HG02763 (cell line): ENCODE results near the gene PRKCB.

Experiments used
- ATAC-seq: cut with Tn5 transposase; IDR thresholded peaks from one replicate; pipeline ENCODE4 v1.9.1; 2021; ENCODE audit warnings: mild to moderate bottlenecking, moderate library complexity; ENCODE audit not compliant: unreplicated experiment

Gene PRKCB

DNA sequence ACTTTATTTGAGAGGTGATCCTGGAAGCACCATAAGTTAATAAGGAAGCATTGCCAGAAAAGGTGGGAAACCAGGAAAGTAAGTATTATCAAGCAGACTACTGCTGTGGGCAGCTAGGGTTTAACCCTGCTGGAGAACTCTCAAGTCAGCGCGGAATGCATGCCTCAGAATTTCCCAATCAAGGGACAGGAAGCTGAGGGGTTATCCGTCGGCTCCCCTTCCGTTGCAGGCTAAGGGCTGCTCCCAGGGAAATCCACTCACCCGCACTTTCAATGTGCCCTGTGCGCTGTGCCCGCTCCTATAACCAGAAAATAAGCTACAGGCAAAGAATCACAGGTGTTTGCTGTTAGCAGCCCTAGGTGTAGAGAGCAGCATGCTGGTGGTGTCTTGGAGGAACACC, 281.9 kb downstream of the PRKCB start:
- no peak for ATAC-seq

DNA sequence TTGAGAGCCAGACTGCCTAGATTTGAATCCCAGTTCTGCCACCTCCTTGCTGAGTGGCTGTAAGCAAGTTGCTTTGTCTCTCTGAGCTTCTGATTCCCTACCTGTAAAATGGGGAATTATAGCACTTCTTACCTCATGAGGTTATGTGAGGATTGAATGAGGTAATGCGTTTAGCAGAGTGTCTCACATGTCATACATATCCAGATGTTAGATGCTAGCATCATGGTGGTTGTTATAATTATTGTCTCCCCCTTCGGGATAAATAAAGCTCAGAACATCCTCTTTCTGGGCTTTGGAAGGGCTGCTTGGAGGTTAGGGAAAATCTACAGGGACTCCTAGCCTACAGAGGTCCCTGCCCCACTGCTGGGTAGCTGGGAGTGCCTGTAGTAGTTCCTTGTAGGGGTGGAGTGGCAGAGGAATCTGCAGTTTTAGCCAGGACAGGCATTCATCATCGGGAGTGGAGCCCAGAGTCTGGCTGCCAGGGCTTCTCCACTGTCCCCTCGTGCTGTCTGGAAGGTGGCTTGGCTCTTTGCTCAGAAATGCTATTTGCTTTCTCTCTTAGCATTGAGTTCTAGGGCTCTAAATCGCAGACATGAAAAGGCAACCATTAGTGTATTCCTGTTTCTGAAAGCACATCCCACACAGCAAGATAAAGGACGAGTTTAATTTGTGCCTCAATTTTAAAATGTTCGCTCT, 282.5 kb downstream of the PRKCB start:
- no peak for ATAC-seq

DNA sequence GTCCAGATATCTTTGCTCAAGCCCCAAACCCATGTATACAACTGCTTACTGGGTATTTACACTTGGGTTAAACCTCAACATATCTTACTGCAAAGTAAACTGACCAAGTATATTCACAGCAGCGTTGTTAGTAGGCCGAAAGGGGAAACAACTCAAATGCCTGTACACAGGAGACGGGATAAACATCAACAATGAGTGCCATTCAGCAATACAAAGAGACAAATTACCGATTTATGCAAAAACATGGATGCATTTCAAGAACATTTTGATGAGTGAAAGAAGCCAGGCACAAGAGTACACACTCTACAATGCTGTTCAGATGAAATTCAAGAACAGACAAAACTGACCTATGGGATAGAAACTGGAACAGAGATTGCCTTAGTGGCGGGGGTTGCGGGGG, 284.0 kb downstream of the PRKCB start:
- no peak for ATAC-seq

DNA sequence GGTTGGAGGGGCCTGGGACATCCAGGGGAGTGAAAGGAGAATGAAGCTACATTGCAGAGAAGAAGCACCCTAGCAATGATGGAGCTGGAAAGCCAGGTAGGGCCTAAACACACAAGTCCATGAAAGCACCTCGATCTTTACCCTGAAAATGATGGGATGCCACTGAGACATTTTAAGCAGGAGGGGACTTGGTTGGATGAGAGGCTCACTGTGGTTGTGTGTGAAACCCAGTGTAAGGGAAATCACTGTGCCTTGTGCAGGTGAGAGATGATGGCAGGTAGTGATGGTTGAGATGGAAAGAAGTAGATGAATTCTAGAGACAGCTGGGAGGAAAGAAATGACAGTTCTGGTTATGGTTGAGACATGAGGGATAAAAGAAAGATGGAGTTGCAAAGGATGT, 287.5 kb downstream of the PRKCB start:
- no peak for ATAC-seq

DNA sequence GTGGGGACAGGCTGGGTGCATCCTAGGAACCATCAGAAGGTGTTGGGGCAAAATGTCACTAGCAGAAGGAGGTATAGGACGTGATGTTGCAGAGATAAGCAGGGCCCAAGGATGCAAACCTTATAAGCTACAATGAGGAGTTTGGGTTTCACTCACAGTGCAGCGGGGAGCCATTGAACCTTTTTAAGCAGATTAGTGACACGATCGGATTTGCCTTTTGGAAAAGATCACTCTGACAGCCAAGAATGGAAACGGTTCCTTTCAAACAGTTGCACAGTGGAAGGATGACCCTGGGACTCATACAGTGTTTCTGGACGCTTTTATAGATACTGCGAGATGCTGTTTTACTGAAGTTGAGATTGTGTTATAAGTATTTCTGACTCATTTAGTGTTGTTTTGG, 288.5 kb downstream of the PRKCB start:
- no peak for ATAC-seq

DNA sequence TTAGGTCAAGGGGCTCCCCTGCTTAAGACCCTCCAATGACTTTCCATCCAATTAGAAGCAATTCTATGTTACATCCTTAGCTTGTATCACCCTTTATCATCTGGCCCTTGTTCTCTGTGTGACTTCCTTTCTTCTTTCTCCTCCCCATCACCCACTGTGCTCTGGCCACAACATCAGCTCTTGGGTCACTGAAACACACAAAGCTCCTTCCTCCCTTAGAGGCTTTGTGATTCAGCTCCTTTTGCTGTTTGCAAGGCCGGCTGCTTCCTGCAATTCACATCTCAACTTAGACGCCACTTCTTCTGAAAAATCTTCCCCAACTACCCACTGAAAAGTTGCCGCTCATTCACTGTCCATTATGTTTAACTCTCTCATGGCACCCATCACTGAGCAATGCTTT, 289.4 kb downstream of the PRKCB start:
- ATAC-seq, result no peak

DNA sequence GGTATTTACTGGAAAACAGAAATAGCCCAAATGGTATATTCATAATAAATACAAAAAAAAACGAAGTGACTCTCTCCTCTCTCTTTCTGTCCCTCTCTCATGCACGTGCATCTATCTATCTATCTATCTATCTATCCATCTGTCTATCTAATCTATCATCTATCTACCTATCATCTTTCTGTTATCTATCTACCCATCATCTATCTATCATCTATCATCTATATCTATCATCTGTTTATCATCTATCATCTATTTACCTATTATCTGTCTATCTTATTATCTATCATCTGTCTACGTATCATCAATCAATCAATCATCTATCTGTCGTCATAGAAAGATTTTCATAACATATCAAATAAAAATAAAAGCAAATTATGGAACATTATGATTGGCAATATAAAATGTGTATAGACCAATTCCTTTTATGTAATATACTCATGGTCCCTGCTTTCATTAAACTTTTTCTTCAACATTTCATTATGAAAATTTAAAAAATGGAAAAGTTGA, 293.7 kb downstream of the PRKCB start:
- ATAC-seq, result no peak

DNA sequence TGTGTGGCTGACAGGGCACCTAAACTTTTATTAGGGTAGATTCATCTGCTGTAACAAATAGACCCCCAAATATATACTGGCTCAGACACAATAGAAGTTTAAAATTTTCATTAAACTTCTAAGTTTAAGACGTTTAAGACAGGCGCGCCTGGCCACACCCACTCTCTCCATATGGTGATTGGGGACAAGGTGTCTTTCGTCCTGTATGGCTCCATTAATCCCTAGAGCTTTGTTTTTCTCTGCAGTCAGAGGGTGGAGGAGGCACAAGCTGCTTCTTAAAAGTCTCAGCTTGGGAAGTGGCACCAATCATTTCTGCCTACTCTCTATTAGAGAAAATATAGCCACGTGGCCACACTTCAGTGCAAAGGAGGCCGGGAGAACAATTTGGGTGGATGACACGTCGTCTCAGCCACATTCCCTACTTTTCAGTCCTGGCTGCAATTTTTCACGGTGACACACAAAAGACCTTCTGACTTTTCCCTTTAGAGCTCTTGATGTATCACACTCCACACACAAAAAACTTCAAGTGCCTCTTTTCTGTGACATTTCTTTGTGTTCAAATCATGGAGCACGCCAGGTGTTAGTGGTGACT, 294.8 kb downstream of the PRKCB start:
- ATAC-seq, result no peak

DNA sequence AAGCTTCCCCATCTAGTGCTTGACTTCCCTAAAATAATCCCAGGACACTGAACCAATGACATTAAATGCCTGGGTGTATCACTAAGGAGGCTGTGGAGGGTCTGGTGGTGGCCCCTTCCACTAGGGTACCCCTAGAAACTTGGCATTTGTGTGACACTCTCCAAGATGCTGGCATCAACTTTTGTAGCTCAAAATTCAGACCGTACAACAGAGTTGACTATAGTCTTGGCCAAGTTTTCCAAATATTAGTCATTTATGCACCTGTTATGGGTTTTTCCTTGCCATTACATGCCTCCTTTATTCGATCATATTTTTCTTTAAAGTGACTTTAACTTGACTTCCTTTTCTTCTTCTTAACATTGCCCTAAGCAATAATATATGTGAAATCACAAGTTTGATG, 295.5 kb downstream of the PRKCB start:
- ATAC-seq, result no peak

DNA sequence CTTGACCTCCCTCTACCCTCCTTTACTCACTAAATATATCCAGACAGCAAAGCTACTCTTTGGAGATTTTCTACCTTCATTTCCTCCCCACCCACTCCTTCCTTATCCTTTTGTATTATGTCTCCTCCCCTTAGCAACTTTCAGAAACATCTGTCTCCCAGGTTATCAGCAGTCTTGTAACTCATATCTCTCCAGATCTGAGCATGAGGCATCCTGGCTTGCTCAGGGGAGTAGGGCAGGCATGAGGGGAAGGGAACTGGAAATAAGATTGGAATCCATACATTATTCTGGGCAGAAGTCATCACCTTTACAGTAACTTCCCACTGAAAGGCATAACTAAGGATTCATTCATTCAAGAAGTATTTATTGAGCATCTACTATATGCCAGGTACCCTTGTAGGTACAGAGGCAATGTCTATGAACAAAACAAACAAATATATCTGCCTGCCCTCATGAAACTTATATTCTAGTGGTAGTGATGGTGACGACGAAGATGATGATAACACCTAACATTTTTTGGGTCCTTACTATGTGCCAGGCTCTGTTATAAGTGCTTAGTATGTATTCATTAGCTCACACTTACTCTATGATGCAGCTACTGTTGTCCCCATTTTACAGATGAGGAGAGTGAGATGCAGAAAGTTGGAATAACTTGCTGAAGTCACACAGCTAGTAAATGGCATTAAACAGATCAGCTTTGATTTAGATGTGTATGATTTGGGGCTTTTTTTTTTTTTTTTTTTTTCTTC, 296.4 kb downstream of the PRKCB start:
- ATAC-seq, result no peak

DNA sequence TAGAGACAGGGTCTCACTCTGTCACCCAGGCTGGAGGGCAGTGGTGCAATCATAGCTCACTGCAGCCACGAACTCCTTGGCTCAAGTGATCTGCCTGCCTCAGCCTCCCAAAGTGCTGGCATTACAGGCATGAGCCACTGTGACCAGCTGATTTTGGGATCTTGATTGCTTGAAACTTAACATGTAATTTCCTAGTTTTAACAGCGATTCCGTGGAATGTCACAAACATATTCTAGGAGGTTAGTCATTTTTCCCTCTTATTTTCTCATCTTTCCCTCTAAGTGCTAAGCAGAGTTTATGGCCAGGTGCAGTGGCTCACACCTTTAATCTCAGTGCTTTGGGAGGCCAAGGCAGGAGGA, 297.0 kb downstream of the PRKCB start:
- no peak for ATAC-seq

DNA sequence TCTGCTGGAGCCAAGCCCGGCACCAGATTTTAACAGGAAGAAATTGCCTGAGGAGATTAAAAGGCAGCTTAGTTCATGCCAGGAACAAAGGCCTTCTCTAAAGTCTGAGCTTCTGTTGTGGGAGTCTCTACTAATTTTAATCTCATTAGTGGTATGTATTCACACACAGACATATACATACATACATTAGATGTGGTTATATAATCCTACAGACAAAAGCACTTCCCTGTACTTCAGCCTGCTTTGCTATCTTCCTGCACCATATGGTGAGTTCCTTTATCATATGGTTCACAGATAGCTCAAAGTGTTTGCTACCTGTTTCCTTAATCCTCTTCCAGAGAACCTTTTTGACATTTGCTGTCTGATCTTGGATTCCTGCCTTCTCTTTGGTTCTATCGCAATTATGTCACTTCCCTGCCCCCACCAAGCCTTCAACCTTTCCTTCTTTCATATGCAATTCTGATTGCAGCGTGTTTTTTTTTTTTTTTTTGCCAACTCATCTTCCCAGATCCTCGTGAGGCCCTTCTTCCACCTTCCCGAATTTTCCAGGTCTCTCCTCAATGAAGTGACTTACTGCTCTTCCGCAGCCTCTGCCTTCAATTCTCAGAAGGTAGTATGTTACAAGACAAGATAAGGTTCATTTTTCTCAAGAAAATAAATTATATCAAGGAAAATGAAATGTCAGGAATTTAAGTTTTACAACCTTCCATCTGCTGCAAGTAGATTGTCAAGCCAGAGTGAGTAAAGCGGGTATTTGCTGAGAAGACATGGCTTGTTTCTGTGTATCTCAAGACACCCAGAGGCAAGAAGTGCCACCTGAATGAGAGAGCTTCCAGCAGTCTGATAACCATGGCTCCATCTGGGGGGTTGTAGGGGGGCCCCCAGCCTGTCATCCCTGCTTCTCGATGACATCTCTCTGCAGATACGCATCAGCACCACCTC, 300.1 kb downstream of the PRKCB start:
- ATAC-seq, result no peak

DNA sequence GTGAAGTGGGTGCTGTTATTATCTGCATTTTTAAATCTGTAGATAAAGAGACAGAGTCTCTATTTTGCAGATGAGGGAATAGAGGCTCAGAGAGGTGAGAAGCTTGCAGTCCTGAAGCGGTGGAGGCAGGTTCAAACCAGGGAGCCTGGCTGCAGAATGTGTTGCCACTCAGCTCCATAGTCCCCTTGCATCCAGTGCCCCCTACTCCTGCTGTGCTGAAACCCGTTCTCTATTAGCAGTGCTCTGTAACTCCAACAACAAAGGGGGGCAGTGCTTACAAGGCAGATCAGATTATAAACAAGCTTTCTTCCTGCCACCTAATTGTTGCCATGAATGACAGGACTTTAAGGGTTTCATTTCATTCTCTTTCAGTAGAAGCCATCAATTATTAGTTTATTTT, 302.2 kb downstream of the PRKCB start:
- ATAC-seq, result no peak

DNA sequence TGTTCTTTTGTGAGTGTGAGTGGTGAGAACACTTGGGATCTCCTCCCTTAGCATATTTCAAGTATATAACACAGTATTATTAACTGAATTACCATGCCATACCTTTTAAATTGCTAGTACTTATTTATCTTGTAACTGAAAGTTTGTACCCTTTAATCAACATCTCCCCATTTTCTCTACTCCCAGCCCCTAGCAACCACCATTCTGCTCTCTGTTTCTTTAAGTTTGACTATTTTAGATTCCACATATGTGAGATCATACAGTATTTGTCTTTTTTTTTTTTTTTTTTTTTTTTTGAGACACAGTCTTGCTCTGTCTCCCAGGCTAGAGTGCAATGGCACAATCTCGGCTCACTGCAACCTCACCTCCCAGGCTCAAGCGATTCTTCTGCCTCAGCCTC, 302.8 kb downstream of the PRKCB start:
- ATAC-seq, result no peak

DNA sequence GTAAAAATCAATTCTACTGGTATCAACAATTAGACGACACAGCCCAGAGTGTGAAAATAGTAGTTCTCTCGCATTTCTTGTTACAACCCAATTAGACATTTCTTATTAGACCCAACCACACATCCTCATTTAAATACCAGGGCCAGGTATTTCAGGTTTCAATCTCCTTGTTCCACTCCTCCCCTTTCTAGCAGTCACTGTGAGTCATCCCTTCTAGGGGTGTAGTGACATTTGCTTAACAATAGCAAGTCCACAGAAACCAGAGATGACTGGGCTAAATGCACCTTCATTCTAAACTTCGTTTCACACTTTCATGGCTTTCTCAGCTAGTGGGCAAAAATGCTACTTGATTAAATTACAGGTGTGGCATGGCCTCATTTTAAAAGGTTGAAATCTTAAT, 303.5 kb downstream of the PRKCB start:
- ATAC-seq, result no peak

DNA sequence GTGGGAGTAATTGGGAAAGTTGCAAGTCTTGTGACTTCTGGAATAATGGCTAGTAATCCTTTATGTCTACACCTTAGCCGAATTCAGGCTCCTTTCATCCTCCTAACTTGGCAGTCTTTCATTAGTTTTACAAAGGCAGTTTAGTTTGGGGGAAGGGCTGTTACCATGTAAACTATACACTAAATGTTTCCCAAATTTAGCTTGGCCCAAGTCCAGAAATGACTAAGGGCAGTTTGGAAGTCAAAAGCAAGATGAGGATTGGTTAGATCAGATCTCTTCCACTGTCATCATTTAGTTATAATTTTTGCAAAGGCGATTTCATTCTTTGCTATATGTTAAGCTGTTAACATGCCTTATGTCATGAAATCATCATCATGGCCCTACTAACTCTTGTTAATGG, 304.9 kb downstream of the PRKCB start:
- ATAC-seq, result no peak

DNA sequence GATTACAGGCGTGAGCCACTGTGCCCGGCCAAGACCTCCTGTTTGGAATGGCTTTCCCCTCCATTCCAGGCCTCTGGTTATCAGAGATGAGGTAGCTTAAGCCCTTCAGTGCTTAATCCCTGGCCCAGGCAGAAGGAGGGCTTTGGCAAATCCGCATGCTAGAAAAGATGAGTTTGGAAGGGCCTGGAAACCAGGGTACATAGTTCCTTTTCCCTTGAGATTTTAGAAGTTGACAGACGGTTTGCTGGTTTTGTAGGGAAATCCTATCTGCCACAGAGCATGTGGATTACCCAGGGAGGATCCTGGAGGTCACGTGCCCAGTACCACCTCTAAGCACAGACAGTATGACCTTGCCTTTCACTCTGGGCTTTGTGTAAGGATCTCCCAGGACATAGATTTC, 305.7 kb downstream of the PRKCB start:
- ATAC-seq, result no peak

DNA sequence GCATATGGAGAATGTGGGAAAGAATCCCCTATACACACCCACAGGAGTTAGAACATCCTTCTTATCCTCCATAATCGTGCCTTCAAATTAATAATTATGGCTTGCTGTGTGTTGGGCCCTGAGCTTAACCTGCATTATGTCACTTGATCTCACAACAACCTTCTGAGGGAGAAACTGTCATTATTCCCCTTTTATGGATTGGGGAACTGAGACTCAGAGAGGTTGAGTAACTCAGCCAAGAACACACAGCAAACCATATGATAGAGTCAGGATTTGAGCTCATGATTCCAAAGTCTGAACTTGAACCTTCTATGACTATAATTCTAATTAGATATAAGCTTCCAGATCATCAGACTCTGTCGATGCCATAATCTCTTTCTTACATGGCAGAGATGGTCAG, 306.1 kb downstream of the PRKCB start:
- ATAC-seq, result no peak

DNA sequence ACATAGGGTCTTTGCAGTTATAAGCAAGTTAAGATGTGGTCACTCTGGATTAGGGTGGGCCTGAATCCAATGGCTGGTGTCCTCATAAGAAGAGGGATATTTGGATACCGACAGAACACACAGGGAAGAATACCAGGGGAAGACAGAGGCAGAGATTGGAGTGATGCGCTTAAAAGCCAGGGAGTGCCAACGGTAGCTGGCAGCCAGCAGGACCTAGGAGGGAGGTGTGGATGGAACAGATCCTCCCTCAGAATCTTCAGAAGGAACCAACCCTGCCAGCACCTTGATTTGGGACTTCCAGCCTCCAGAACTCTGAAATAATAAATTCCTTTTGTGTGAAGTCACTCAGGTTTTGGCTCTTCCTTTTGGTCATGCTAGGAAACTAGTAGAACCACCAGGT, 310.1 kb downstream of the PRKCB start:
- ATAC-seq, result no peak

DNA sequence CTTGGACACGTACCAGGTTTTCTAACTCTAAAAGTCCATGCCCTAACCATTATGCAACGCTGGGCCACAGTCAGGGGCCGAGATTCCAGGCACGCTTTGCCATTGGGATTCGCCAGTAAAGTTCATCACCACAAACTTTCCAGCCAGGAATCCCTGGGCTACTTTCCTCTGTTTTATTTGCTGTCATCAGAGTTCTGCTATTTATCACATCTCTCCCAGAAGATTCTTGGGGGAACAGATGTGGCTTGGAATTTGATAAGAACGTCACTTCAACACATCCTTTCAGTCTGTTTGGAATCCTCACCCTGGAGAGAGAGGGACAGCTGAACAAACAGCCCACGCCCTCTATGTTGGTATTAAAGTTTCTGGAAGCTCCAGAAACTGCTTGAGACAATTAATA, 310.7 kb downstream of the PRKCB start:
- ATAC-seq, result no peak

DNA sequence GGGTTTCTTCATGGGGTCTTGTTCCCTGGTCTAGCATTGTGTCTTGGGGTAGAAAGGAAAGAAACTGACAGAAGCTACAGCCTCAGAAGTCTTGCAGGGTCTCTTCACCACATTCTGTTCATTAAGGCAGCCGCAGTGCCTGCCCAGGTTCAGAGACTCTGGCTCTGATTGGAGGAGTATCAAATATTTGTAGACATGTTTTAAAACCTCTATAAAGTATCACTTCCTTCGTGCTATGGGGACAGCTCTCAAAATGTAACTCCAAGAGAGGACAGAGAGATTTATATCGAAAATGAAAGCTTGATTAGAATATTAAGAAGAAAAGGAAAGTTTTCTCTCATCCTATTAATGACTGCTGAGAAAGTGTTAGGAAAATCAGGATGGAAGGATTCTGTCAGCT, 313.3 kb downstream of the PRKCB start:
- no peak for ATAC-seq
